B cell (primary cell): ENCODE results near the gene CAMSAP2. TPM values are rescaled to one million over a fixed set of nuclear protein-coding genes. Genes with fewer than 3 reads are reported as not detected.

Experiments
- ATAC-seq: fragments of 200-7000 bp; cut with Tn5 transposase; one replicate; pipeline ENCODE4 v1.10.0; 2021; ENCODE audit warnings: low read depth, mild to moderate bottlenecking, moderate number of reproducible peaks, moderate library complexity
- CTCF ChIA-PET: fragments of 350-600 bp; sonication (Branson Sonifier 250); formaldehyde crosslinking; loops from one replicate; lab custom pipeline; 2021; ENCODE audit warnings: antibody characterized with exemption, inconsistent platforms; lab: Charles Lee
- POLR2A ChIA-PET: fragments of 350-600 bp; sonication (Branson Sonifier 250); formaldehyde crosslinking; loops from one replicate; lab custom pipeline; 2021; ENCODE audit warnings: antibody characterized with exemption; lab: Charles Lee
- DNase-seq: peaks from one replicate; pipeline ENCODE4 v3.0.0; 2013
- H2AFZ ChIP-seq: 2 replicates; pipeline ENCODE4 v1.6.1; 2012; ENCODE audit warnings: mild to moderate bottlenecking, low read depth, low read length; ENCODE audit not compliant: insufficient read depth, poor library complexity, severe bottlenecking
- H3K27ac ChIP-seq, 2 donors: 1 replicate in 1 of 2; 2 replicates in 1 of 2; pipeline ENCODE4 v1.5.1; 2012 to 2013; ENCODE audit warnings: low read length in 2 of 2, mild to moderate bottlenecking in 2 of 2, moderate library complexity in 1 of 2
- H3K27me3 ChIP-seq, 4 experiments: fragments of 200-600 bp in 1 of 4; sonication (generic) in 1 of 4; replicated peaks in 1 of 4; 1 replicate in 2 of 4; 2 replicates in 2 of 4; pipeline versions ENCODE4 v1.6.1 to v1.7.0; 2013 to 2016; ENCODE audit warnings: low read length in 3 of 4, mild to moderate bottlenecking in 2 of 4, mixed read lengths in 1 of 4, moderate library complexity in 1 of 4; ENCODE audit not compliant: insufficient read depth in 4 of 4, control insufficient read depth in 3 of 4; ENCODE audit errors: control extremely low read depth in 1 of 4
- H3K36me3 ChIP-seq, 2 experiments: replicated peaks in 1 of 2; 1 replicate in 1 of 2; 2 replicates in 1 of 2; pipeline versions ENCODE4 v1.6.1 to v1.7.1; 2013; ENCODE audit warnings: low read length in 1 of 2; ENCODE audit not compliant: insufficient read depth in 2 of 2, control insufficient read depth in 1 of 2; ENCODE audit errors: control extremely low read depth in 1 of 2, extremely low read depth in 1 of 2
- H3K4me1 ChIP-seq, 2 donors: fragments of 200-600 bp in 1 of 2; sonication (generic) in 1 of 2; 1 replicate in 1 of 2; 2 replicates in 1 of 2; pipeline versions ENCODE4 v1.5.1 to v1.6.1; 2013 to 2017; ENCODE audit warnings: low read length in 2 of 2; ENCODE audit not compliant: control insufficient read depth in 2 of 2, insufficient read depth in 2 of 2
- H3K4me2 ChIP-seq: replicated peaks from 2 replicates; pipeline ENCODE3; 2012; ENCODE audit warnings: mild to moderate bottlenecking, low read depth, low read length; ENCODE audit not compliant: poor library complexity, severe bottlenecking
- H3K4me3 ChIP-seq, 5 experiments: fragments of 200-600 bp in 1 of 5; sonication (generic) in 1 of 5; 1 replicate in 3 of 5; 2 replicates in 2 of 5; pipeline versions ENCODE4 v1.5.1 to v1.7.0; 2011 to 2016; ENCODE audit warnings: low read length in 4 of 5, mild to moderate bottlenecking in 4 of 5, low read depth in 2 of 5, control low read depth in 1 of 5, moderate library complexity in 1 of 5; ENCODE audit not compliant: insufficient read depth in 1 of 5; ENCODE audit errors: control extremely low read depth in 1 of 5, extremely low read depth in 1 of 5
- H3K79me2 ChIP-seq: fragments of 200-600 bp; sonication (generic); one replicate; pipeline ENCODE4 v1.6.0; 2016; ENCODE audit warnings: low read length; ENCODE audit not compliant: control insufficient read depth, insufficient read depth
- H3K9ac ChIP-seq: fragments of 200-600 bp; sonication (generic); 2 replicates; pipeline ENCODE4 v1.6.1; 2017; ENCODE audit warnings: mild to moderate bottlenecking, low read length, moderate library complexity
- H3K9me3 ChIP-seq, 3 donors: one replicate each; pipeline versions ENCODE4 v1.6.1 to v1.7.1; 2013; ENCODE audit warnings: low read length in 2 of 3; ENCODE audit not compliant: control insufficient read depth in 2 of 3, insufficient read depth in 1 of 3; ENCODE audit errors: control extremely low read depth in 1 of 3
- H4K20me1 ChIP-seq: 2 replicates; pipeline ENCODE4 v1.6.0; 2012; ENCODE audit warnings: mild to moderate bottlenecking, low read length; ENCODE audit not compliant: insufficient read depth, control insufficient read depth, poor library complexity, severe bottlenecking
- H3K27ac Mint-ChIP-seq: one replicate; pipeline ENCODE4 v1.8.0; 2021; ENCODE audit warnings: mixed read lengths
- H3K27me3 Mint-ChIP-seq: one replicate; pipeline ENCODE4 v1.8.0; 2021; ENCODE audit warnings: mixed read lengths
- H3K4me1 Mint-ChIP-seq: one replicate; pipeline ENCODE4 v1.8.0; 2021; ENCODE audit warnings: mixed read lengths
- H3K4me3 Mint-ChIP-seq: one replicate; pipeline ENCODE4 v1.8.0; 2021; ENCODE audit warnings: mixed read lengths
- H3K9me3 Mint-ChIP-seq: one replicate; pipeline ENCODE4 v1.8.0; 2022; ENCODE audit warnings: mixed read lengths; ENCODE audit not compliant: insufficient read depth
- CTCF ChIP-seq: fragments of 200-600 bp; IDR thresholded peaks from one replicate; pipeline ENCODE4 v1.8.0; 2022; ENCODE audit warnings: antibody characterized with exemption, mild to moderate bottlenecking
- EZH2 ChIP-seq: IDR thresholded peaks from 2 replicates; pipeline ENCODE4 v1.6.1; 2012; ENCODE audit warnings: borderline replicate concordance, low read depth, mild to moderate bottlenecking, moderate library complexity, low read length; ENCODE audit not compliant: insufficient read depth, poor library complexity, severe bottlenecking
- WGBS: methylation state at CpG from one replicate; pipeline ENCODE4 v1.1.5; 2013; ENCODE audit warnings: missing lambda C conversion rate; ENCODE audit not compliant: insufficient coverage; 5-methylcytosine and 5-hydroxymethylcytosine counted together
- intact Hi-C: fragments of 100-400 bp; cut with micrococcal nuclease; formaldehyde crosslinking; loops from one replicate; pipeline ENCODE4 v1.10.0; 2022
- polyA plus RNA-seq: library from polyadenylated mRNA; depleted of rRNA; stranded (reverse); fragments of >200 nt; gene quantifications from 2 replicates; pipeline ENCODE4 v1.2.3, GENCODE V29; 2012
- total RNA-seq, 2 donors: library from RNA; stranded (reverse); fragments of 120-200 nt in 1 of 2; gene quantifications; 1 replicate in 1 of 2; 2 replicates in 1 of 2; pipeline versions ENCODE4 v1.2.3 to v1.2.4, GENCODE V29; 2013 to 2022

Gene CAMSAP2
- total and polyA plus RNA-seq, 2 donors (not counting 1 experiment from before 2014, with no cell fraction given): 0.10 to 2.1 TPM

DNA sequence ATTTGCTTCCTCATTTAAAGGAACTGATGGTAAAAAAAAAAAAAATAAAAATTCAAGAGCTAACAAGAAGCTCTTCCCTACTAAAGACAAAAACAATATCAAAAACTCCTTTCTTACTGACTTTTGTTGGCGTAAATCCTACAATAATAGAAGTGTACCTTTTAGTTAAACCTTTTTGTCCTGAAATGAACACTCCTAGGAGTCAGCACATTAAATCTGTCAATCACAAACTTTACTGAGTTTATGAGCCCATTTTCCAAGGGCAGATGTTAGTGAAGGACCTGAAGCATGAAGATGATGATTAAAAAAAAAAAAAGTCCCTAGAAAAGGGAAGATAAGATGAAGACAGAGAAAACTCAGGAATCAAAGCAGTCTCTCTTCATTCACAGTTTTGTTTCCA is 46.4 kb upstream of the CAMSAP2 start:
- Mint-ChIP-seq H3K9me3 (no peaks in the 10 kb centered on the region), H3K27me3 (peaks cover 13% of the 10 kb centered on the region), H3K4me3 (no peak overlapping the region), H3K27ac (no peak overlapping the region), H3K4me1 (no peaks in the 10 kb centered on the region)
- DNase-seq (no peak), ATAC-seq (no peak)
- Histone ChIP-seq H4K20me1 (no peaks in the 10 kb centered on the region), H3K4me1 (no peaks in the 10 kb centered on the region), H3K9ac (no peak overlapping the region), H2AFZ (no peak overlapping the region), H3K36me3 (no peaks in the 10 kb centered on the region), H3K9me3 (no peaks in the 10 kb centered on the region), H3K4me2 (no peak overlapping the region), H3K27me3 (no peaks in the 10 kb centered on the region), H3K4me3 (no peak overlapping the region), H3K79me2 (no peaks in the 10 kb centered on the region), H3K27ac (no peak overlapping the region)
- ChIA-PET POLR2A (no interaction called here), CTCF (no interaction called here)
- WGBS: no CpG with 5 or more reads among the region's 1 CpG
- intact Hi-C loops: no loop called here
- TF ChIP-seq EZH2: no peak
- TF ChIP-seq CTCF: no peak

GRCh38 chr1:200693327-200693726 is 45.4 kb upstream of the CAMSAP2 start:
- Mint-ChIP-seq H3K4me1 (no peaks in the 10 kb centered on the region), H3K9me3 (no peaks in the 10 kb centered on the region), H3K27ac (no peak overlapping the region), H3K27me3 (peaks cover 9% of the 10 kb centered on the region), H3K4me3 (no peak overlapping the region)
- TF ChIP-seq EZH2 (no peak), CTCF (no peak)
- no peak for ATAC-seq
- intact Hi-C loops: no loop called here
- DNase-seq: no peak
- no peak overlapping the region for H3K9ac ChIP-seq
- no peak overlapping the region for H3K4me2 ChIP-seq
- ChIA-PET CTCF (no interaction called here), POLR2A (no interaction called here)
- H3K36me3 ChIP-seq: no peaks in the 10 kb centered on the region
- H3K9me3 ChIP-seq: no peaks in the 10 kb centered on the region
- H4K20me1 ChIP-seq: no peaks in the 10 kb centered on the region
- no peaks in the 10 kb centered on the region for H3K27me3 ChIP-seq
- H3K4me3 ChIP-seq: no peak overlapping the region
- H3K4me1 ChIP-seq: no peaks in the 10 kb centered on the region
- H3K79me2 ChIP-seq: no peaks in the 10 kb centered on the region
- H3K27ac ChIP-seq: no peak overlapping the region
- H2AFZ ChIP-seq: no peak overlapping the region
